ENCODE results near the gene TWF2. TPM values are rescaled to one million over a fixed set of nuclear protein-coding genes. Genes with fewer than 3 reads are reported as not detected.
"Not testable (repeated sequence)": the region's sequence is repeated elsewhere in the genome, so short reads cannot be mapped to it uniquely, and the experiment has no call there.

The TWF2 gene
- total RNA-seq: 100 to 1,000 TPM in 1 of 4 donors, 10 to 100 TPM in 3; 50.1 to 116 (median 78.3) TPM

DNA sequence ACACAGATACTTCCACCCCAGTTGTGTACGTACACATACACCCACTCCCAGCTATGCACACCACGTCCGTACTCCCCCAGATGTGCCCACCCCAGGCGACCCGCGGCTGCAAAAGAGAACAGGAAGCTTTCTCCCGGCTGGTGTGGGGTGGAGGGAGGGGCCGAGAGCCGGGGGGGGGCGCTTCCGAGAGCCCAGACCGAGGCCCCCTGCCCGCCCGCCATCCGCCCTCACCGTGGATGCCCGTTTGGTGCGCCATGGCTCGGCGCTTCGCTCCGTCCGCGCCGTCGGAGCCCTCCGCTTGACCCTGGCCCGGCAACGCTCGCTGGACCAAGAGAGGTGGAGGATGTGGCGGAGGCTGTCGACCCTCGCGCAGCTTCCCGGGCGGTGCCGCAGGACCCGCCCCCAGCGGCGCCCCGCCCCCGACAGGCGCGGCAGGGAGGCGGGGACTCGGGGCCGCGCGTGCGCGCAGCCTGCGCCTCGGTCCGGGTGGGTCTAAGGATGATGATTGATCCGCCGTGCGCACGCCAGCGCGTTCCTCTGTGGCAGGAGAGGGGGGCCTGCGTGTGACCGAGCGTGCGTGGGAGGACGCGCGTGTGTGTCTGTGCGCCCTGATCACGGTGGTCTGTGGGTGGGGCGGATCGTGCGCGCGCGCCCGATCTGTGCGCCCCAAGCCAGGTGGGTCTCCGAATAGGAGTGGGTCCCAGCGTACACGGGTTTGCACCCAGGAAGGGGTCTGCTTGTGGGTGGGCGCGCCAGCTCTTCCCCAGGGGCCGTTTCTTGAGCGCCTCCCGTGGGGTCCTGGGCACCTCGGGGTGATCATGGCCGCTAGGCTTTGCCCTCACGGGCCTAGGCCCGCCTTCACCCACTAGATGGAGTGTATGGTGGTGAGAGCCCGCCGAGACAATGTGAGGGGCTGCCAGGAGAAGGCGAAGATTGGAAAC lies at the start of gene TWF2:
TWF2 (minus strand) TSS at position 398 of the 941 bp plus-strand sequence; CDS start at position 256, 142 bp downstream.
- ATAC-seq (ENCODE audit: low FRiP score) (peak; percentile 75), DNase-seq (ENCODE audit: low spot score) (peak; percentile 62)
- TF ChIP-seq, protein P1, sequence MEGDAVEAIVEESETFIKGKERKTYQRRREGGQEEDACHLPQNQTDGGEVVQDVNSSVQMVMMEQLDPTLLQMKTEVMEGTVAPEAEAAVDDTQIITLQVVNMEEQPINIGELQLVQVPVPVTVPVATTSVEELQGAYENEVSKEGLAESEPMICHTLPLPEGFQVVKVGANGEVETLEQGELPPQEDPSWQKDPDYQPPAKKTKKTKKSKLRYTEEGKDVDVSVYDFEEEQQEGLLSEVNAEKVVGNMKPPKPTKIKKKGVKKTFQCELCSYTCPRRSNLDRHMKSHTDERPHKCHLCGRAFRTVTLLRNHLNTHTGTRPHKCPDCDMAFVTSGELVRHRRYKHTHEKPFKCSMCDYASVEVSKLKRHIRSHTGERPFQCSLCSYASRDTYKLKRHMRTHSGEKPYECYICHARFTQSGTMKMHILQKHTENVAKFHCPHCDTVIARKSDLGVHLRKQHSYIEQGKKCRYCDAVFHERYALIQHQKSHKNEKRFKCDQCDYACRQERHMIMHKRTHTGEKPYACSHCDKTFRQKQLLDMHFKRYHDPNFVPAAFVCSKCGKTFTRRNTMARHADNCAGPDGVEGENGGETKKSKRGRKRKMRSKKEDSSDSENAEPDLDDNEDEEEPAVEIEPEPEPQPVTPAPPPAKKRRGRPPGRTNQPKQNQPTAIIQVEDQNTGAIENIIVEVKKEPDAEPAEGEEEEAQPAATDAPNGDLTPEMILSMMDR (IDR thresholded peaks at IDR 0.05): no peak

DNA sequence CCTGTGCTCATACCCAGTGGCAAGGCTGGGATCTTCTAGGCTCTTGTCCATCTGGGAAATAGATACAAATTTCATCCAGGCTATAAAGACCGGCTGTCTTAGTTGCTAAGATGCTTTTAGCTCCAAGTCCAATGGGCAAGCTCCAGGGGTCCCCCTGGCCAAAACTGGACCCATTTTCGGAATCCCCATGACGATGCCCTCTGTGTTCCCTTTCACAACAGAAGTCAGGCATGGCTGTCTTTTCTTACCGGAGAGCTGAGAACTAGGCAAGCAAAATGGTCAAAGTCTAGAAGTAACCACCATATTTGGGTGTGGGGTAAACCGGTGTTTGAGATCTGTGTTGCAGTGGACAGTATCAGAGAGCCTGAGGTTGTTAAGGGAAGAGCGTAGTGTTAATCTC lies 49.7 kb upstream of the TWF2 start:
- DNase-seq (ENCODE audit: low spot score) (no peak), ATAC-seq (ENCODE audit: low FRiP score) (no peak)
- TF ChIP-seq, protein P1 (IDR thresholded peaks at IDR 0.05): no peak

DNA sequence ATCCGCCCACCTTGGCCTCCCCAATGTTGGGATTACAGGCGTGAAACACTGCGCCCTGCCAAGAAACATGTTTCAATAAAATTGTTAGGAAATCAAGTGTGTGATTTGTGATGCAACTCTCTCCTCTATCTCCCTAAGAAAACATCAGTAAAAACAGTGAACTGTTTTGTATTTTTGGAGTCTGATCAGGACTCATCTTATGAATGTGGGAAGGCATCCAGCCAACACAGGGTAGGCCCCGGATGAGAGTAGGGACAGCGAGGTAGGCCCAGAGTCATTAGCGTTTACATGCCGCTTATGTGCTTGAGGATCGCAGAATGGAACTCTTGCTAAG lies 47.8 kb upstream of the TWF2 start:
- TF ChIP-seq, protein P1 (IDR thresholded peaks at IDR 0.05): no peak
- no peak for DNase-seq (ENCODE audit: low spot score)
- no peak for ATAC-seq (ENCODE audit: low FRiP score)

DNA sequence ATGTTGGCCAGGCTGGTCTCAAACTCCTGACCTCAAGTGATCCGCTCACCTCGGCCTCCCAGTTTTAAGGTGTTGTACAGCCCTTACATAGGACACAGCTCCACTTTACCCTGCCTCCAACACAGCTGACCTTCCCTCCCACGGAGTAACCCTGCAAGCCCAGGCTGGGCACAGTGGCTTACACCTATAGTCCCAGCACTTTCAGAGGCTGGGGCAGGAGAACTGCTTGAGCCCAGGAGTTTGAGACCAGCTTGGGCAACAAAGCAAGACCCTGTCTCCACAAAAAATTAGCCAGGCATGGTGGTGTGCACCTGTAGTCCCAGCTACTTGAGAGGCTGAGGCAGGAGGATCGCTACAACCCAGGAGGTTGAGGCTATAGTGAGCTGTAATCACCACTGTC lies 45.1 kb upstream of the TWF2 start:
- ATAC-seq (ENCODE audit: low FRiP score); DNase-seq (ENCODE audit: low spot score): not testable (repeated sequence)

DNA sequence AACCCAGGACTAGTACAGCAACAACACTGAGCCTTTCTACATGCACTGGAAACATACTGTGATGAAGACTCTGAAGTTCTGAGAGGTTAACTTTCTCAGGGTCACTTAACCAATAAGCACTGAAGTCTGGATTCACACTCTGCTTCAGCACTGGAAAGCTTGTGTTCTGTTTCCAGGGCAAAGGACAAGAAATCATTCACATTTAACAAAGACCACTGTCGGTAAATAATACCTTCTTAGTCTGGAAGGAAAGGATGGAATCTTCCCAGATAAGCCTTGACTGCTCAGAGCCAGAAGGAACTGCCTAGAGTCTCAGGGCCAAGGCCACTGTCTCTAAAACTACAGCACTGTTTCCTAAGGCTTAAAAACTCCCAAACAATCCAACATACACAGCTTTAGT lies 44.3 kb upstream of the TWF2 start:
- TF ChIP-seq, protein P1 (IDR thresholded peaks at IDR 0.05): no peak
- ATAC-seq (ENCODE audit: low FRiP score) (no peak), DNase-seq (ENCODE audit: low spot score) (no peak)

DNA sequence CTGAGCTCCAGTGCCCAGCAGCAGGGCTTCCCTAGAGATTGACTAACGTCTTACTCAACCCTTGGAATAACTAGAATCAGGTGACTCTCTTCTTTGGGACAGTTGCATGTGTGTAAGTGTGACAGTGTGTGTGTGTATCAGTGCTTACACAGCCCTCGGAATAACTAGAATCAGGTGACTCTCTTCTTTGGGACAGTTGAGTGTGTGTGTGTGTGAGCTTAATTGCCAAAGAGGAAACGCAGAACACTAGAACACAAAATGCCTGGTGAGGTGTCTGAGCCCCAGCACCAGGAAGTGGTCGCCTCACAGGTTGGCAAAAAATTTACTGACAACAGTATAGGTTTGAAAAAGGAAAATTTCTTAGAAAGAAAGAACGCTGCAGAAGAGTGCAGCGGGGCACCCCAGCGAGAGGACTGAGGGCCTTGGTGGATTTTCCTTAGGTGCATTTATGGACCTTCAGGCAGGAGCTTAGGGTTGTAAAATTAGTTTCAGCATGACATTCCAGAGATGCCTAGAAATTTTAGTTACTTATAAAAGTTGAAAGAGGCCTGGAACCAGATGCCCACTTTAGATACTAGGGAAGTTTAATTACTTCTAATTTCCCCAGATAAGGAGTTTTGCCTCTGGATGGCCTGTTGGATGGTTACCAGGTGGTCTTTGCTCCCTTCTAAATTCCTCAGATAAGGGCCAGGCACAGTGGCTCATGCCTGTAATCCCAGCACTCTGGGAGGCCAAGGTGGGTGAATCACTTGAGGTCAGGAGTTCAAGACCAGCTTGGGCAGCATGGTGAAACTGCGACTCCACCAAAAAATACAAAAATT lies 43.2 kb upstream of the TWF2 start:
- DNase-seq (ENCODE audit: low spot score) (no peak), ATAC-seq (ENCODE audit: low FRiP score) (no peak)
- TF ChIP-seq, protein P1 (IDR thresholded peaks at IDR 0.05): no peak

DNA sequence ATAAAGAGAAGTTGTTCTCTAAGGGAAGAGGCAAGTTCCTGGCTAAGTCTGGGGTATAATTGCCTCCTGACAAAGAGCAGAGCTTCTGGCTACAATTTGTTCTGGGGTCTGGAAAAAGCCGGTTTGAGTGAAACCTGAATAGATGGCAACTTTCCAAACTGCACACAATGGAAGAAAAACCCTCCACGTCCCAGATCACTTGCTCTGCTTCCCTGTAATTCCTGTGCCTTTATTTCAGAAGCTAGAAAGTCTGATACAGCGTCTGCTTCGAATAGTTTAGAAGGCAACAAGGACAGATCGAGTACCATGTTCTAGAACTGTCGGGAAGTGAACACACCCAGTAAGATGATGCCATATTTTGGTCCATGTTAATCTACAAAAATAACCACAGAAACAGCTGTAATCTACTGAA lies 41.1 kb upstream of the TWF2 start:
- ATAC-seq (ENCODE audit: low FRiP score) (no peak), DNase-seq (ENCODE audit: low spot score) (no peak)
- TF ChIP-seq, protein P1 (IDR thresholded peaks at IDR 0.05): no peak

All from omental fat pad (tissue), 4 donors.